SK-N-SH treated with all-trans-retinoic acid at 6 μM for 48 hours (cell line): ENCODE results near the gene KIF20B.
A peak's percentile ranks its signal among the peaks of the same experiment; 100 is the strongest.

Source experiments
- ATAC-seq: fragments of 200-7000 bp; cut with Tn5 transposase; 3 replicates; pipeline ENCODE4 v1.9.1; 2020; ENCODE audit warnings: mild to moderate bottlenecking, moderate library complexity
- ARNTL ChIP-seq: fragments of 450-650 bp; formaldehyde crosslinking; IDR thresholded peaks from 2 replicates; pipeline ENCODE4 v1.5.0; 2020; ENCODE audit warnings: low read depth, mild to moderate bottlenecking, moderate library complexity, borderline replicate concordance
- BACH2 ChIP-seq: fragments of 250-450 bp; sonication (Bioruptor Pico); IDR thresholded peaks from 2 replicates; pipeline ENCODE4 v1.9.0; 2021; ENCODE audit warnings: mild to moderate bottlenecking, borderline replicate concordance
- CREB5 ChIP-seq: fragments of 250-450 bp; sonication (Bioruptor Pico); IDR thresholded peaks from 2 replicates; pipeline ENCODE4 v1.5.1; 2020; ENCODE audit warnings: low read depth, mild to moderate bottlenecking, moderate library complexity
- CSDC2 ChIP-seq: fragments of 250-450 bp; sonication (Bioruptor Pico); IDR thresholded peaks from 2 replicates; pipeline ENCODE4 v1.5.0; 2020; ENCODE audit warnings: mild to moderate bottlenecking, moderate library complexity
- CSRNP3 ChIP-seq: fragments of 250-450 bp; sonication (Bioruptor Pico); IDR thresholded peaks from 2 replicates; pipeline ENCODE4 v1.5.1; 2021; ENCODE audit warnings: mild to moderate bottlenecking, moderate library complexity
- ESRRG ChIP-seq: fragments of 250-450 bp; sonication (Bioruptor Pico); IDR thresholded peaks from 2 replicates; pipeline ENCODE4 v1.6.1; 2021; ENCODE audit warnings: mild to moderate bottlenecking
- GLIS3 ChIP-seq: fragments of 250-450 bp; sonication (Bioruptor Pico); IDR thresholded peaks from 2 replicates; pipeline ENCODE4 v1.5.0; 2020; ENCODE audit warnings: mild to moderate bottlenecking, moderate library complexity
- ISL1 ChIP-seq: fragments of 250-450 bp; sonication (Bioruptor Pico); IDR thresholded peaks from 2 replicates; pipeline ENCODE4 v2.1.2; 2022; ENCODE audit warnings: mild to moderate bottlenecking, moderate library complexity
- OSR1 ChIP-seq: fragments of 250-450 bp; sonication (Bioruptor Pico); IDR thresholded peaks from 2 replicates; pipeline ENCODE4 v1.8.0; 2022; ENCODE audit warnings: moderate library complexity, mild to moderate bottlenecking, inconsistent platforms
- PATZ1 ChIP-seq: fragments of 250-450 bp; sonication (Bioruptor Pico); IDR thresholded peaks from 2 replicates; pipeline ENCODE4 v1.8.0; 2020; ENCODE audit warnings: mild to moderate bottlenecking, moderate library complexity, borderline replicate concordance
- POU6F1 ChIP-seq: fragments of 250-450 bp; sonication (Bioruptor Pico); IDR thresholded peaks from 2 replicates; pipeline ENCODE4 v1.8.0; 2021; ENCODE audit warnings: low read depth, mild to moderate bottlenecking, moderate library complexity, borderline replicate concordance
- PPARA ChIP-seq: fragments of 250-450 bp; sonication (Bioruptor Pico); IDR thresholded peaks from 2 replicates; pipeline ENCODE4 v1.5.0; 2020; ENCODE audit warnings: mild to moderate bottlenecking, borderline replicate concordance
- RARB ChIP-seq: fragments of 250-450 bp; sonication (Bioruptor Pico); IDR thresholded peaks from 2 replicates; pipeline ENCODE4 v1.8.0; 2021; ENCODE audit warnings: mild to moderate bottlenecking, moderate library complexity
- SNAI2 ChIP-seq: fragments of 250-450 bp; sonication (Bioruptor Pico); IDR thresholded peaks from 2 replicates; pipeline ENCODE4 v1.5.0; 2020; ENCODE audit warnings: mild to moderate bottlenecking, moderate library complexity
- TCF4 ChIP-seq: fragments of 250-450 bp; sonication (Bioruptor Pico); IDR thresholded peaks from 2 replicates; pipeline ENCODE4 v1.8.0; 2021; ENCODE audit warnings: mild to moderate bottlenecking, moderate library complexity, borderline replicate concordance
- TOX ChIP-seq: fragments of 250-450 bp; sonication (Bioruptor Pico); IDR thresholded peaks from 2 replicates; pipeline ENCODE4 v1.8.0; 2021; ENCODE audit warnings: mild to moderate bottlenecking, moderate library complexity, borderline replicate concordance
- TSHZ2 ChIP-seq: fragments of 250-450 bp; sonication (Bioruptor Pico); IDR thresholded peaks from 2 replicates; pipeline ENCODE4 v1.5.0; 2020; ENCODE audit warnings: mild to moderate bottlenecking, moderate library complexity
- ZC3H10 ChIP-seq: fragments of 250-450 bp; sonication (Bioruptor Pico); IDR thresholded peaks from 2 replicates; pipeline ENCODE4 v1.5.1; 2021; ENCODE audit warnings: mild to moderate bottlenecking, moderate library complexity
- ZFP3 ChIP-seq: fragments of 250-450 bp; sonication (Bioruptor Pico); IDR thresholded peaks from 2 replicates; pipeline ENCODE4 v1.5.0; 2020; ENCODE audit warnings: mild to moderate bottlenecking, moderate library complexity
- ZFP30 ChIP-seq: fragments of 450-650 bp; formaldehyde crosslinking; IDR thresholded peaks from 2 replicates; pipeline ENCODE4 v1.5.0; 2022; ENCODE audit warnings: mild to moderate bottlenecking, moderate library complexity
- ZNF565 ChIP-seq: fragments of 450-650 bp; formaldehyde crosslinking; conservative IDR thresholded peaks from 2 replicates; pipeline ENCODE4 v1.5.0; 2020; ENCODE audit warnings: low read depth, mild to moderate bottlenecking, moderate library complexity
- ZNF70 ChIP-seq: fragments of 450-650 bp; formaldehyde crosslinking; IDR thresholded peaks from 2 replicates; pipeline ENCODE4 v1.5.0; 2020; ENCODE audit warnings: mild to moderate bottlenecking, moderate library complexity
- ZNF8 ChIP-seq: fragments of 450-650 bp; formaldehyde crosslinking; IDR thresholded peaks from 2 replicates; pipeline ENCODE4 v1.5.0; 2020; ENCODE audit warnings: mild to moderate bottlenecking, moderate library complexity

Gene KIF20B

GRCh38 chr10:89741126-89741762 is 39.9 kb downstream of the KIF20B start:
- no peak for ATAC-seq
- no peak for TF ChIP-seq CSDC2 (CRISPR knock-in tag)
- no peak for TF ChIP-seq POU6F1 (CRISPR knock-in tag)
- TF ChIP-seq TCF4 (CRISPR knock-in tag): no peak
- no peak for TF ChIP-seq ZC3H10 (CRISPR knock-in tag)
- no peak for TF ChIP-seq ZFP3 (CRISPR knock-in tag)
- TF ChIP-seq GLIS3: no peak
- no peak for TF ChIP-seq CSRNP3 (CRISPR knock-in tag)
- no peak for TF ChIP-seq ZFP30 (CRISPR knock-in tag)
- no peak for TF ChIP-seq ARNTL (CRISPR knock-in tag)
- TF ChIP-seq ZNF70 (CRISPR knock-in tag): no peak
- no peak for TF ChIP-seq RARB (CRISPR knock-in tag)
- no peak for TF ChIP-seq SNAI2 (CRISPR knock-in tag)
- no peak for TF ChIP-seq TOX (CRISPR knock-in tag)
- no peak for TF ChIP-seq PATZ1 (CRISPR knock-in tag)
- no peak for TF ChIP-seq ISL1
- TF ChIP-seq CREB5 (CRISPR knock-in tag): no peak

- TF ChIP-seq ZNF8 (CRISPR knock-in tag) (no peak), RARB (CRISPR knock-in tag) (no peak), ESRRG (CRISPR knock-in tag) (no peak), ISL1 (0 out of 2 replicates have a peak, but pooled peaks have one; percentile 20), BACH2 (no peak)
- TF ChIP-seq, all 23 proteins: peak for 1
- peak; percentile 68 for ATAC-seq
Measured at GRCh38 chr10:89744026-89744425, 42.6 kb downstream of the KIF20B start.

- no peak for ATAC-seq
- TF ChIP-seq CREB5 (CRISPR knock-in tag) (no peak), ZNF565 (CRISPR knock-in tag) (no peak), CSRNP3 (CRISPR knock-in tag) (no peak), TOX (CRISPR knock-in tag) (no peak), ARNTL (CRISPR knock-in tag) (no peak), OSR1 (no peak), BACH2 (no peak), TSHZ2 (CRISPR knock-in tag) (no peak), PPARA (CRISPR knock-in tag) (no peak), ZFP30 (CRISPR knock-in tag) (no peak), TCF4 (CRISPR knock-in tag) (no peak), ZC3H10 (CRISPR knock-in tag) (no peak), PATZ1 (CRISPR knock-in tag) (no peak), CSDC2 (CRISPR knock-in tag) (no peak), SNAI2 (CRISPR knock-in tag) (no peak), ESRRG (CRISPR knock-in tag) (no peak), ZNF8 (CRISPR knock-in tag) (no peak), GLIS3 (no peak)
Measured at GRCh38 chr10:89745903-89746302, 44.5 kb downstream of the KIF20B start.
